ENCODE results near the gene TCP11L2. TPM values are rescaled to one million over a fixed set of nuclear protein-coding genes. Genes with fewer than 3 reads are reported as not detected.
"Not testable (repeated sequence)": the region's sequence is repeated elsewhere in the genome, so short reads cannot be mapped to it uniquely, and the experiment has no call there.

The TCP11L2 gene
- total RNA-seq, 1 experiment from 2014 or later = 6.1 TPM

GRCh38 chr12:106285982-106286381, 16.6 kb upstream of the TCP11L2 start:
- no peaks in the 10 kb centered on the region for H3K4me1 ChIP-seq (ENCODE audit: insufficient read depth, low read length)
- H3K56ac ChIP-seq (ENCODE audit: insufficient read length, low read depth, low read length) = no peak overlapping the region
- no peaks in the 10 kb centered on the region for H3K27me3 ChIP-seq (ENCODE audit: insufficient read depth, low read length)
- H3K9ac ChIP-seq (ENCODE audit: extremely low read depth, insufficient read length, low read length) = no peak overlapping the region
- no peak overlapping the region for H2BK5ac ChIP-seq (ENCODE audit: insufficient read length, low read length)
- no peak overlapping the region for H2AK5ac ChIP-seq (ENCODE audit: insufficient read length, low read length)
- Mint-ChIP-seq H3K27ac (no peak overlapping the region), H3K27me3 (ENCODE audit: low read depth) (no peaks in the 10 kb centered on the region; the same call in 1 of the 2 replicates), H3K4me3 (no peak overlapping the region), H3K36me3 (ENCODE audit: insufficient read depth in 1 of 3, low read depth in 3 of 3) (no peaks in the 10 kb centered on the region), H3K4me1 (peaks cover 0 to 2% of the 10 kb centered on the region in 2 experiments; a peak in 1 of 4 replicates), H3K9me3 (no peaks in the 10 kb centered on the region; a peak in 1 of 5 replicates)
- WGBS (ENCODE audit: extremely low coverage, insufficient read length, low lambda C conversion rate) = no CpG with 5 or more reads among the region's 4 CpGs
- no peak overlapping the region for H3K18ac ChIP-seq (ENCODE audit: insufficient read length, low read depth, low read length)
- no peak for TF ChIP-seq CTCF (conservative IDR thresholded peaks at IDR 0.05)
- no peaks in the 10 kb centered on the region for H3K79me1 ChIP-seq (ENCODE audit: insufficient read depth, low read depth, low read length, poor library complexity, severe bottlenecking)
- no peak overlapping the region for H3K14ac ChIP-seq (ENCODE audit: insufficient read depth, low read length)
- no peak overlapping the region for H3T11ph ChIP-seq (ENCODE audit: low read length)
- no peaks in the 10 kb centered on the region for H4K20me1 ChIP-seq (ENCODE audit: control insufficient read depth, insufficient read depth, insufficient read length)
- no peaks in the 10 kb centered on the region for H3K79me2 ChIP-seq (ENCODE audit: insufficient read depth, low read length)
- no peak overlapping the region for H2AFZ ChIP-seq (ENCODE audit: low read length)
- no peak overlapping the region for H4K5ac ChIP-seq (ENCODE audit: insufficient read length, low read depth, low read length)
- no peaks in the 10 kb centered on the region for H3K23me2 ChIP-seq (ENCODE audit: insufficient read length, low read depth, low read length, poor library complexity, severe bottlenecking)
- H4K91ac ChIP-seq (ENCODE audit: insufficient read length, low read depth, low read length) = no peak overlapping the region
- H2BK20ac ChIP-seq (ENCODE audit: low read depth, low read length, poor library complexity, severe bottlenecking) = no peak overlapping the region
- DNase-seq = no peak
- no peak overlapping the region for H2BK12ac ChIP-seq (ENCODE audit: insufficient read length, low read depth, low read length)
- H2BK15ac ChIP-seq (ENCODE audit: low read depth, low read length) = no peak overlapping the region
- no peak overlapping the region for H3K4me2 ChIP-seq (ENCODE audit: insufficient read depth, insufficient read length, low read length)
- no peaks in the 10 kb centered on the region for H3K9me3 ChIP-seq (ENCODE audit: control insufficient read depth, low read depth, low read length)
- no peak overlapping the region for H3K4ac ChIP-seq (ENCODE audit: low read depth, low read length)
- no peak overlapping the region for H3K23ac ChIP-seq (ENCODE audit: insufficient read length, low read depth, low read length)
- no peak overlapping the region for H4K8ac ChIP-seq (replicated peaks; ENCODE audit: insufficient read length, low read depth, low read length)
- no peak overlapping the region for H3K27ac ChIP-seq (ENCODE audit: insufficient read length, low read depth, low read length)
- H2BK120ac ChIP-seq (ENCODE audit: low read depth, low read length, poor library complexity, severe bottlenecking) = no peak overlapping the region

DNA sequence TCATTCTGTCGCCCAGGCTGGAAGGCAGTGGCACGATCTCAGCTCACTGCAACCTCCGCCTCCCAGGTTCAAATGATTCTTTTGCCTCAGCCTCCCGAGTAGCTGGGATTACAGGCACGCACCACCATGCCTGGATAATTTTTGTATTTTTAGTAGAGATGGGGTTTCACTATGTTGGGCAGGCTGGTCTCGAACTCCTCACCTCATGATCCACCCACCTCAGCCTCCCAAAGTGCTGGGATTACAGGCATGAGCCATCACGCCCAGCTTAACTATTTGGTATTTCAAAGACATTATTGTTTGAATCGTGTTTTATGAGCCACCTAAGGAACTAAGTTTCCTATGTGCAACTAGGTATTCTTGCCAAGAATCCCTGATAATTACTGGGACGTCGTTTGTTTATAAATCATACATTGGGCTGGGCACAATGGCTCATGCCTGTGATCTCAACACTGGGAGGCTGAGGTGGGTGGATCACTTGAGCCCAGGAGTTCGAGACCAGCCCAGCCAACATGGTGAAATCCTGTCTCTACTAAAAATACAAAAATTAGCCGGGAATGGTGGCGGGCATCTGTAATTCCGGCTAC, 15.9 kb upstream of the TCP11L2 start:
- not testable (repeated sequence) for DNase-seq; H3K4me3 Mint-ChIP-seq; H3K56ac ChIP-seq (ENCODE audit: insufficient read length, low read depth, low read length); H3K79me1 ChIP-seq (ENCODE audit: insufficient read depth, low read depth, low read length, poor library complexity, severe bottlenecking); H2AFZ ChIP-seq (ENCODE audit: low read length); H3K9me3 ChIP-seq (ENCODE audit: control insufficient read depth, low read depth, low read length); H3K14ac ChIP-seq (ENCODE audit: insufficient read depth, low read length); H3K4me1 ChIP-seq (ENCODE audit: insufficient read depth, low read length); H4K5ac ChIP-seq (ENCODE audit: insufficient read length, low read depth, low read length); H3K36me3 Mint-ChIP-seq (ENCODE audit: insufficient read depth in 1 of 3, low read depth in 3 of 3); H4K91ac ChIP-seq (ENCODE audit: insufficient read length, low read depth, low read length); H3T11ph ChIP-seq (ENCODE audit: low read length); H2BK120ac ChIP-seq (ENCODE audit: low read depth, low read length, poor library complexity, severe bottlenecking); H3K27me3 ChIP-seq (ENCODE audit: insufficient read depth, low read length); H3K9ac ChIP-seq (ENCODE audit: extremely low read depth, insufficient read length, low read length); H3K27ac ChIP-seq (ENCODE audit: insufficient read length, low read depth, low read length); H3K18ac ChIP-seq (ENCODE audit: insufficient read length, low read depth, low read length); H3K9me3 Mint-ChIP-seq; H4K20me1 ChIP-seq (ENCODE audit: control insufficient read depth, insufficient read depth, insufficient read length); H3K23ac ChIP-seq (ENCODE audit: insufficient read length, low read depth, low read length); H2BK15ac ChIP-seq (ENCODE audit: low read depth, low read length); H3K4me2 ChIP-seq (ENCODE audit: insufficient read depth, insufficient read length, low read length); H4K8ac ChIP-seq (replicated peaks; ENCODE audit: insufficient read length, low read depth, low read length); H3K27ac Mint-ChIP-seq; H2BK20ac ChIP-seq (ENCODE audit: low read depth, low read length, poor library complexity, severe bottlenecking); H3K27me3 Mint-ChIP-seq (ENCODE audit: low read depth); H3K4ac ChIP-seq (ENCODE audit: low read depth, low read length); H3K4me1 Mint-ChIP-seq; H3K79me2 ChIP-seq (ENCODE audit: insufficient read depth, low read length); H3K23me2 ChIP-seq (ENCODE audit: insufficient read length, low read depth, low read length, poor library complexity, severe bottlenecking); H2BK5ac ChIP-seq (ENCODE audit: insufficient read length, low read length); H2BK12ac ChIP-seq (ENCODE audit: insufficient read length, low read depth, low read length); H2AK5ac ChIP-seq (ENCODE audit: insufficient read length, low read length)
- no CpG with 5 or more reads among the region's 14 CpGs for WGBS (ENCODE audit: extremely low coverage, insufficient read length, low lambda C conversion rate)
